Measurements from ENCODE around the gene TNFRSF19.

- TF ChIP-seq POLR2AphosphoS5 (IDR thresholded peaks at IDR 0.05; ENCODE audit: low read depth, low read length) (no peak), POLR2A (IDR thresholded peaks at IDR 0.05; ENCODE audit: low read depth, low read length) (no peak), SPI1 (IDR thresholded peaks at IDR 0.05; ENCODE audit: low read depth, low read length) (no peak), POU2F2 (IDR thresholded peaks at IDR 0.05; ENCODE audit: low read depth, low read length) (no peak)
Measured at GRCh38 chr13:23609414-23609760, 39.2 kb downstream of the TNFRSF19 start.
